AG08395 (cell line): ENCODE measurements around the gene GP5.
A peak's percentile ranks its signal among the peaks of the same experiment; 100 is the strongest.

Experiments
- DNase-seq: peaks from one replicate; pipeline ENCODE4 v3.0.0; 2012; ENCODE audit warnings: mixed read lengths, low spot score

The GP5 gene

GRCh38 chr3:194376241-194376560 lies 22.9 kb downstream of the GP5 start:
- DNase-seq: no peak

DNA sequence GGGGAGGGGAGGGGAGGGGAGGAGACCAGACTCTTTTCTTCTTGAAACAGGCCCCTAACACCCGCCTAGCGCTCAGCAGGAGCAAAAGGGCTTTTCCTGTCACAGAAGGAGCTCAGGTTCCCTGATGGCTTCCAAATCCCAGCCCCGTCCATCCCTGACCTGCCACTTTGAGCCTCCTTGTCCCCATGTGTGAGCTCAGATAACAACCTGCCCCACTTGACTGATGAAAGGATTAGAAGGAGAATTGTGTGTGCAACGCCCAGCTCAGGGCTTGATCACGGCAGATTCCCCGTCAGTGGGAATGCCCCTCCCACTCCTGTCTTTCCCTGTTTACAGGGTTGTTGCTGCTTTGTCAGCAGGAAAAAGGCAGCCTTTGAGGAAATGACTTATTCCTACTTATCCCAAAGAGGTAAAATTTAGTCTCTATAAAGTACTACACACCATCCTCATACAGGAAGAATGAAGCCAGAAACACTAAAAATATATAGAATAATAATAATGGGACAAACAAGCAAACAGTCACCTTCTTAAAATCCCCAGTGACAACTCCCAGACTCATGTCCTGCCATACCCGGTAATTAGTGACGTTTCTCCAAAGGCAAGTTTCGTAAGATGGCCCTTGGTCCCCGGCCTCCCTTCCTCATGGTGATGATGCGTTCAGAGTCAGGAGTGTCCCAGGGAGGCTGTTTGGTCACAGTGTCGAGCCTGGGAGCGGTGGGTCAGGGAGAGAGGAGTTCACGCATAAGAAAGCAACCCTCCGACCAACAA lies 23.4 kb downstream of the GP5 start:
- DNase-seq: no peak

DNA sequence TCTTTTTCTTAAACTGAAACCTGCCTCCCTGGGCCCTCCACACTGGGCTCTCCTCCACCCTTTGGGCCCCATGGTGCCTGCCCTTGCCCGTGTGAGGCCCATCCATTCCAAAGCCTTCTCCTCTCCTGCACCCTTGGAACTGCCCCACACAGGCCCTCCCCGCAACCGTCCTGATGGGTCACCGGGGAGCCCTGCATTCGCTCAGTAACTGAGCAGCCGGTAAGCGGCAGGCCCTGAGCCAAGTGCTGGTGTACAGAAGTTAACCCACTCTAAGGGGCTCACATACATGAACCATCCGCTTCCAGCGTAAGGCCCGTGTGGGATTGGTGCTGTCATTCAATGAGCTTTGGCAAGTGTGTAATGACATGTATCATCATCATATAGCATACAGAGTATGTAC lies 24.1 kb downstream of the GP5 start:
- no peak for DNase-seq

DNA sequence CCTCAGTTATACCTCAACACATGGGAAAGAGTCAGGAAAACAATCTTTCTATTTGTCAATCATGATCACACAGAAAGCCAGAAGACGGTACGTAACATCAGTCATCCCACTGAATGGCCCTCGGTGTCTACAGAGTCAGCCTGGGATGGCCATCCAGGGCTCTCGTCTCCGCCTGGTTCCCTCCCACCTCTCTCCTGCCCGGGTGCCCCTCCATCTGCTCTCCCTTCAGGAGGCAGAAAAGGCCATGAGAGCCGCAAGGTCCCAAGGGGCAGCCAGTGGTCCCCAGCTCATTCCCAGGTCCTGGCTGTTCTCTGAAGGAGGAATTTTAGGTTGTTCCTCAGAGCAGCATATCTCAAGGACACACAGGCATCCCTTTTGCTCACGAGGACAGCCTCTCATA lies 25.2 kb downstream of the GP5 start:
- no peak for DNase-seq

DNA sequence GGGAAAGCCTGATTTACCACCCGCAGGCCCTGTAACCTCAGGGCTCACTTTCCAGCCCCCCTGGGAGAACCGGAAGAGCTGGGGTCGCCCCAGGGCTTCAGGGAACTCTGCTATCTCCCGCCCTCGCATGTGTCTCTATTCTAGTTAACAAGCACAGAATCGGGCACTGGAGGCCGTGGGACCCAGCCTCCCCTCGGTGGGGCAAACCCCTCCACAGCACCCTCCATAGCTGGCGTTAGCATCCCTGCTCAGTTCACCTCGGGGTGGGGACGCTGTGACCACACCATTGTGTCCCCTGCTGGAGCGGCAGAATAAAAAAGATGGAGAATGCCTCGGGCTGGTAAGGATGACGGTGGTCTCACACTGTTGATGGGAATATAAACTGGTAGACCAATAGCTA lies 26.0 kb downstream of the GP5 start:
- DNase-seq: no peak

- DNase-seq: no peak
Measured at GRCh38 chr3:194370753-194371152, 28.3 kb downstream of the GP5 start.

- peak; percentile 87 for DNase-seq
Measured at GRCh38 chr3:194369522-194370279, 29.4 kb downstream of the GP5 start, which contains the start of gene LRRC15. TSS of gene LRRC15 (minus strand) at chr3:194369743. CDS start at chr3:194361043, 8,700 bp downstream.

DNA sequence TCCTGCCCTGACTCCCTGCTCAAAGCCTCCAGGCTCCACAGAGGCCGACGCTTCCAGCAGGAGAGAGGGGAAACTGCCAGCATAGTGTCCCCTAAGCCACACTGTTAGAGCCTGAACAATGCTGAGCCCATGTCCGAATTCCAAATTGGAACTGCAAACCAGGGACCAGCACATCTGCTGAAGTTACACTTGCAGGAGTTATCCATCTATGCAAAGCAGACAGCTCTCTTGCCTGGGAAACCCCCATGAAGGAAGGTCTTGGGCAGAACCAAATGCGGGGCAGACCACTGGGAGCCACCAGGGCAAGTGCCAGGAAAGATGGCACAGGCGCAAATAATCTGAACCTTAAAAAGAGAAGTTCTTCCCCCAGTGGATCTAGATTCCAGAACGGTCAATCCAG lies 30.1 kb downstream of the GP5 start:
- no peak for DNase-seq

DNA sequence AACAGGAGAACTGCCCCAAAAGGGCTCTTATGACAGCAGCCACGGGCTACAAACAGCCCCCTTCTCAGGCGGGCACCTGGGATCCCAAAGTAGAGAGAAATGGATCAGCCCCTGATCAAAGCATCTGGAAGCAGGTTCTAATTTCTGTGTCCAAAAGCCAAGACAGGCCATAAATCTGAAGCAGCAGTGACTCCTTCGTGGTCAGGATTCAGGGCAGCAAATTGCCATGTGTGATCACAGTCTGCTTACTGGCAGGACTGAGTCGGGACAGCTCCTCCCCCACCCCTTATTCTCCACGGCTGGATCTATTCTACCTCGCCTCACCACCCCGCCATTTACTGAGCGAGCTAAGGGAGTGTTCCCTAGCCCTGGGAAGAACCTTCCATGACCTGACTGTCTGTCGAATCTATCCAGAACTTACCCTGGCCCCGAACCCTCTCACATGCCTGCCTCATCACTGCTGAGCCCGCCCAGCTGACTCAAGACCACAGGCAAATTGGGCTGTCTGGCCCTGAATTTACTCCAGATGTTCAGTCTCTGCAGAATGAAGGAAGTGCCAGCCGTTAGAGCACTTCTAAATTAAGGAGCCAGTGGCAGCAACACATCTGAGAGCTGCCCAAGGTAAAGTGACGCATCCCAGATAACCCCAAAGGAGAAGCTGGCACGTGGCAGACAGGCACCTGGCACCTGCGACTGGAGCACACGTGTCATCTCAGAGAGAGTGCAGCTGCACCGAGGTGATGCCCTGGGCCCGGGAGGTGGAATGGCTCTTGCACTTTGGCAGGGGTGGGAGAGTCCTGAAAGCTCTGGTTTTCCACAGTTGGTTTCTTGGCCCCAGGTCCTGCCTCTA lies 30.8 kb downstream of the GP5 start:
- DNase-seq: peak; percentile 74

- DNase-seq: no peak
Measured at GRCh38 chr3:194365978-194366490, 33.0 kb downstream of the GP5 start.

DNA sequence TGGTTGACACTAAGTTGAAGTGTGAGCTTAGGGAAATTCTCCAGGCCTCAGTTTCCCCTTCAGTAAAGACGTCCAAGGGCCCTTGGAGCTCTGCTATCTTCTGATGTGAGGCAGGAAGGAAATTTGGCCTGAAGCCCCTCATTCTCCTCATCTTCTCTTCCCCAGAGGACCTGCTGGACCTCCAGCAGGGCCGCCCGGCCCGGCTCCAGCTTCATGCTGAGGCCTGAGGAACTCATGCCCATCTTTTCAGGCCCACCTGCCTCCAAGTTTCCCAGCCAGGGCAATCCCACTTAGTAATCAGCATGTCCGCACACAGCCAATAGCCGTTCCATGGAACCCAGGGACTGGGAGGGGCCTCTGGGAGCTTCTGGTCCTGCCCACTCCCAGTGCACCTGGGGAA lies 33.5 kb downstream of the GP5 start:
- no peak for DNase-seq

DNA sequence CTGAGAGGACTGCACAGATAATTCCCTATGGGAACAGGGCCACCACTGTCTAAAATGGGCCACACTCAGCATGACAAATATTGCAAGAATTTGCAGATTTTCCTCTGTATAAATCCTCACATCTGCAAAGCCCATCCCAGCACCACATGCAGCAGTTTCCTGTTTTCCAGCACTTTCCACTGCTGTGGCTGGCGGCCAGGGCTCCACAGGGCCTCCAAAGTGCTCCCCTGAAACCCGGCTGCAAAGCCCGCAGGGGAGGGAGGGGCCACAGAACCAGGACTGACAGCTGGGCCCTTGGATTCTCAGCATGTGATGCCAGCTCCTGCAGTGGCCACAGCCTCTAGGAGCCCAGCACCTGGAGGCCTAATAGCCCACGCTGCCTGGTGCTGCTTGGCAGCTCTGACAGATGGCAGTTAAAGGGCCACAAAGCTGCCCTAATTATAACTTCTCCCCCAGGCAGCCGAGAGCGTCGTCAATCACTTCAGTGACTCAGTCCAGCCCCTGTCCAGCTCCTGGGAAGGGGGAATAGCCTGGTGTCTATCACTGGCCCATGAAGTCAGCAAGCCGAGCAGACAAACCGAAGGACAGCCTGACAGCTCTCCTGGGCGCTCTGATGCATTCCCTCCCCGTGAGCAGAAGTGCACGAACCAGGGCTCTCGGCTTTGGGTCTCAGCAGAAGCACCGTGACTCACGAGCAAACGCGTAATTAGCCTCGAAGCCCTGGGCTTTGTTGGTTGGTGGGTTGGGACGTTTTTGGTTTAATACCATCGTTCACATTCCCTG lies 34.2 kb downstream of the GP5 start:
- peak; percentile 74 for DNase-seq

DNA sequence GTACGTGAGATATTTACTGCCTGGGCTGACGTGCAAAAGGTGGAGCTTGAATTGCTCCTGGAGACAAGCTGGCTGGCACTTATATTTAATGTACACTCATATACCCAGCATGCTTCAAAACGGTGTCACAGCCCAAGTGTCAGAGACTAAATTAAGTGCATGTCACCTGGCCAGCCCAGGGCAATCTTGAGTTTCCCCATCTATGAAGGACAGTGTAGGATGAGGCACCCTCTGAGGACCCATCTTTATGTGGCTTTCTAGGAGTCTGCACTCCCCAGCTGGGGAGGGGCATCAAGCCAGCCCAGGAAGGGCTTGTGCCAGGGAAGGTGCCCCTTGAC lies 34.8 kb downstream of the GP5 start:
- DNase-seq: no peak

GRCh38 chr3:194360568-194360967 lies 38.5 kb downstream of the GP5 start:
- no peak for DNase-seq

DNA sequence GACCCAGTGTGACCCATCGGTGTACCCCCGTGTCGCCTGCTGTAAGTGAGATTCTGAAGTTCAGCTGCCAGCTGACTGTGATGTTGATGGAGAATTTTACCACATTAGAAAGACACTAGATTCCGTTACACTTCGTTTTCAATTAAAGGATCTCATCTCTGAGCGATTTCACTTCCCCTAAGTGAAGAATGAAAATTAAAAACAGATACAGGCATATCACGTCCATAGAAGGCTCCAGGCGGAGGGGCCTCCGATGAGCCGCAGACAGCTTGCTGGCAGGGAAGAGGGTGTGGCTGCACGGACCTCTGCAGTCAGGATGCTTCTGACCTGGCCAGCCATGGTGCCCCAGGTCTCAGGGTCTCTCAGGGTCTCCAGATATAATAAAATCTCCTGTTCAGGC lies 41.4 kb downstream of the GP5 start:
- DNase-seq: no peak

DNA sequence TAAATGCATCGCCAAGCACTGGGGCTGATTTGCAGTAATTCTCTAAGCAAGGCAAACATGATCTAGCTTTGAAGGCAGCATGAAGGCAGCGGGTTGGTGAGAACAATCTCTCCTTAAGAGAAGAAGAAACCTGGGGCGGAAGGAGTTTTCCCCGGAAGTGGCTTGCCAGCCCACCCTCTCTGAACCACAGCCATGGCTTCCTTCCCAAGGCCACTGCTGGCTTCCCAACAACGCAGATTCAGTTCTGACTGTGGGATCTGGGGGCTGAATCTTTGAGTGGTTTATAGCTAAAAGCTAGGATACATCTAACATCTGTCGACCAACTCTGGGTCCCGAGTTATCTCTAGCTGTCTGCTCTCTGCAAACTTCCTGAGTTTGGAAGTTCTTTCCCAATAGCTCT lies 43.7 kb downstream of the GP5 start:
- DNase-seq: no peak

DNA sequence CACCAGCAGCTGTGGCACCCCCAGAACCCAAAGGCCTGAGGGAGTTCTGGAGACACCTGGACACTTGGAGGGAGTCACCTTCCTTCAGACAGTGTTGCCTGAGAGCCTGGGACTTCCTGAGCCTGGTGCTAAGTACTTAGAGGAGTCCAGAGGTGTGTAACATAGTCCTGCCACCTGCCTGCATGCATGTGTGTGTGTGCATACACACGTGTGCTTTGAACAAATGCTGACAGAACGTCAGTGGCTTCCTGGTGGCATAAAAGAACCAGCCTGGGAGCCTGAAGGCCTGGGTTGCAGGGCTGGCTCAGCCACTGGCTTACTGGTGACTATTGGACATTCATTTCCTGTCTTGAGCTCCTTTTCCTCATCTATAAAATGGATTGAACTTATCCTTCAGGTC lies 44.8 kb downstream of the GP5 start:
- DNase-seq: no peak

DNA sequence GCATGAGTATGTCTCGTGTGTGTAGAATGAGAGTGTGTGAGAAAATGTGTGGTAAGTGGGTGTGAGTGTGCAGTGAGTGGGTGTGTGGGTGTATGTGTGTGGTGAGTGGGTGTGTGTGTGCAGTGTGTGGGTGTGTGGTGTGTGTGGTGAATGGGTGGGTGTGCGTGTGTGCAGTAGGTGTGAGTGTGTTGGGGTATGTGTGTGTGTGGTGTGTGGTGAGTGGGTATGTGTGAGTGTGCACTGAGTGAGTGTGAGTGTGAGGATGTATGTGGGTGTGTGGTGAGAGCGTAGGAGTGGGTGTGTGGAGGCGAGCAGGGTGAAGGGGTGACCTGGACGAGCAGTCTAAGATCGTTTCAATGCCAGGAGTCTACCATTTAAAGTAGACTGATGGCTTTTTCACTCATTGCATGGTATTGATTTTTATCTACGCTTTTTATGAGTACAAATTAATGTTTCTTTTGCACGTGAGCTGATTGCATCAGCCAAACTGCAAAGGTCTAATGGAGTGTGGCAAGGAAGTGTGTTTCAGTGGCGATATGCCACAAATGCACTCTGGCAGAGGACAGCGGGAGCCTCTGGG lies 46.3 kb downstream of the GP5 start:
- no peak for DNase-seq

DNA sequence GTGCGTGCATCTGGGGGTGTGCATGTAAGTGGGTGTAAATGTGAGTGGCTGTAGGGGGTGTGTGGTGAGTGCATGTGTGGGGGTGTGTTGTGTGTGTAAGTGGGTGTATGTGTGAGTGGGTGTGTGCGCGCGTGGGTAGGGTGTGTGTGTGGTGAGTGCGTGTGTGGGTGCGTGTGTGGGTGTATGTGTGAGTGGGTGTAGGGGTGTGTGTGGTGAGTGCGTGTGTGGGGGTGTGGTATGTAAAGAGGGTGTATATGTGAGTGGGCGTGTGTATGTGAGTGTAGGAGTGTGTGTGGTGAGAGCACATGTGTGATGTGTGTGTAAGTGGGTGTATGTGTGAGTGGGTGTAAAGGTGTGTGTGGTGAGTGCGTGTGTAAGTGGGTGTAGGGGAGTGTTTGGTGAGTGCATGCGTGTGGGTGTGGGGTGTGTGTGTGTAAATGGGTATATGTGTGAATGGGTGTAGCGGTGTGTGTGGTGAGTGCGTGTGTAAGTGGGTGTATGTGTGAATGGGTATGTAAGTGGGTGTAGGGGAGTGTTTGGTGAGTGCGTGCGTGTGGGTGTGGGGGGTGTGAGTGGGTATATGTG lies 47.0 kb downstream of the GP5 start:
- no peak for DNase-seq

- no peak for DNase-seq
Measured at GRCh38 chr3:194351080-194351672, 47.9 kb downstream of the GP5 start, which contains the start of gene CPN2. TSS of gene CPN2 (minus strand) at chr3:194351328. CDS start at chr3:194342702, 8,626 bp downstream.

DNA sequence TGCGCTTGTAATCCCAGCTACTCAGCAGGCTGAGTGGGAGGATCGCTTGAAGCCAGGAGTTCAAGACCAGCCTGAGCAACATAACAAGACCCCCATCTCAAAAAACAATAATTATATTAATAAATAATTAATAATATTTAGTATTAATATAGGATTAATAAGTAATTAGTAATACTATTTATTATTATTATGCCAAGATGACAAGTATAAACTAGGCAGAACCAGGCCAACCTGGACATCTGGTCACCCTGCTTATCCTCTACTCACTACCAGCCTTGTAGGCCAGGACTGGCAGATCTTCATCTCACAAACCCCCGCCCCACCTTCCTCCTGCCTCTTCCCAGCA lies 48.4 kb downstream of the GP5 start:
- no peak for DNase-seq
